ENCODE results near the gene CCDC61.
A peak's percentile ranks its signal among the peaks of the same experiment; 100 is the strongest.

Gene CCDC61

DNA sequence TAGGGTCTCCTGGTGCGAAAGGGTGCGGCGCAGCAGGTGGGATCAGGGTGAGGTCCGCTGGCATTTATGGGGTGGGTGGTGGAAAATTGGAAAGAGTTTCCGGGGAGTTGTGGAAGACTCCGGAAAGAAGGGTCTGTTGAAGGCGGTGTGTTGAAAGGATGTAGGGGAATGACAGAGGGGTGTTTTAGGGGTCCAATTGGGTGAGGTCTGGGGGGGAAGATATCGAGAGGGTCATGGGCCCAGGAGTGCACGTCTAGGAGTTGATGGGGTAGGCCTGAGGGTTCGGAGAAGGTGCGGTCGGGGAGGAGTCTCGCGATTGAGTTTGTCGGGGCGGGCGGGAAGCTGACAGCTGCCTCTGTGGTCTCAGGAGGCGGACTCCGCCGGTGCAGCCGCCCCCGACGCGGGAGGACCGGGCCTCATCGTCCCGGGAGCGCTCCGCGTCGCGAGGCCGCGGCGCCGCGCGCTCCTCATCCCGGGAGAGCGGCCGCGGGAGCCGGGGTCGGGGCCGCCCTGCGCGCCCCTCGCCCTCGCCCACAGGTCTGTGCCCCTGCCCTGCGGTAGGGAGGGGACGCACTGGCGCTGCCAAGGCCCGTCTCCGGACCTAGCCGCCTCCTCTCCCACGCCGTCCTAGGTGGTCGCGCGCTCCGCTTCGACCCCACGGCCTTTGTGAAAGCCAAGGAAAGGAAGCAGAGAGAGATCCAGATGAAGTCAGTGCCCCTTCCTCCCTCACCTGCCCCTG lies 20.6 kb downstream of the CCDC61 start:
- DNase-seq (ENCODE audit: low spot score), result no peak

DNA sequence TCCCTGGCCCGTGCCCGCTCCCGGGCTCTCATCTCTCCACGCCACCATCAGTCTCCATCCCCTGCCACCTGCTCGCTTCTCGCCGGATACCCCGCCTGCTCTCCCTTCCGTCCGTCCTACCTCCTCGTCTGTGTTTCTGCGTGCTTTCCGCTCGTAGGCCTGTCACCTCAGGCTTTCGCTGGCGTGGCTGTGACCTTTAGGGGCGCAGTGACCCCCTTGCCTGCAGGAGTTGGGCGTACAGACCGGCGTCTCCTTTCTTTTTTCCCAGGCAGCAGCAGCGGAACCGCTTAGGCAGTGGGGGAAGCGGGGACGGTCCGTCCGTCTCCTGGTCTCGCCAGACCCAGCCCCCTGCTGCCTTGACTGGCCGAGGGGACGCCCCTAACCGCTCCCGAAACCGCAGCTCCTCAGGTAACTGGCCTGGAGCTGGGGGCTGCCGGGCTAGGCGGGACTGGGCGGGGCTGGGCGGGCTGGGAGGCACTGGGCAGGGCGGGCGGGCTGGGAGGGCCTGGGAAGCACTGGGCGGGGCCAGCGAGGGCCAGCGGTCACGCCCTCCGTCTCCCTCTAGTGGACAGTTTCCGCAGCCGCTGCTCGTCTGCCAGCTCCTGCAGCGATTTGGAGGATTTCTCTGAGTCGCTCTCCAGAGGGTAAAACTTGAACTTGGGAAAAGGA lies 21.3 kb downstream of the CCDC61 start:
- DNase-seq (ENCODE audit: low spot score), result peak; percentile 68

- no peak for DNase-seq (ENCODE audit: low spot score)
These were observed 21.8 kb downstream of the CCDC61 start for GRCh38 chr19:46017095-46017429.

DNA sequence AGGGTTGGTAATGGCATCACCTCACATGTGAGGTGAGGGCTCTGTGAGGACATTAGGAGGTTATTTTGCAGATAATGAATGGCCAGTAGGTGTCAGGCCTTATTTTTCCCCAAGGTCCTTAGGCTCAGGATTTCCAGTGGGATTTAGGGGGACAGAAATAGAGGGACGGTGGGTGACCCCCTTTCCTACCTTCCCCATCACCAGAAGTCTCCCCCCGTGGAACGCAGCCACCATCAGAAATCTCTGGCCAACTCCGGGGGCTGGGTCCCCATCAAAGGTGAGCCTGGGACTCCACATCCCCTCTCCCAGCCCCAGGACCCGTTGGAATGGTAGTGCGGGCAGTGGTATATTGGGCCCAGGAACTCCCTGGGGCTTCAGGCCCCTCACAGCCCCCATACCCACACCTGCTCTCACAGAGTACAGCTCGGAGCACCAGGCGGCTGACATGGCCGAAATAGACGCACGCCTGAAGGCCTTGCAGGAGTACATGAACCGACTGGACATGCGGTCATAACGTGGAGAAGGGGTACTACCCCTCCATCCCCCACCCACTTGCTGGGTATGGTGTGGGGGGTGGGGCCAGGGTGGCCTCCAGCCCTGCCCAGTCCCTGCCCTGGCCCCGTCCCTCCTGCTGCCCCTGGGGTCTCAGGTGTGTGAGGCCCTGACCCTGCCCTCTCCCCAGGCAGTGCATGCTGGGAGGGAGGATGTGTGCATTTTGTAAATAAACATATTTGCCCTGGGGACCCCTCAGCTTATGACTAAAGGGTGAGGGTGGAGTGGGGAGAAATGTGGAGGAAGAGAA lies 22.8 kb downstream of the CCDC61 start:
- no peak for DNase-seq (ENCODE audit: low spot score)

DNA sequence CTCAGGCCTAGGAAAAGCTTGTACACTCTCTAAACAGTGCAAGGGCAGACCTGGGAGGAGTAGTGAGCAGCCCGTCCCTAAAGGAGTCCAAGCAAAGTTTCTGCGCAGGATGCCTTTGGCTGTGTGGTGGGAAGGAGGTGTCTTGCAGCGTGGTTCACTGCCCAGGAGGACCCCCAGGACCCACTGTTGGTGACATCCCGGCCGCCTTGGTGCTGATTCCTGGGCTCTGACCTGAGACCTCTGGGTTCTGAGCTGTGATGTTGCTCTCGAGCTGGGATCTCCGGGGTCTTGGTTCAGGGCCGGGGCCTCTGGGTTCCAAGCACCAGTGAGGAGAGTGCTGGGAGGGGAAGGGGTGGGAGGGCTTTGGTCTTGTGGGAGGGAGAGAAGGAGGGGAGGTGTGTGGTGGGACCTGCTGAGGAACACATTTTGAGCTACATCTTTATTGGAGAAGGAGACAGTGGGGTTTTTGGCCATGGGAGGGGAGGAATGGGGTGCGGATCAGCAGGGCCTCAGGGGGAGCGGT lies 23.5 kb downstream of the CCDC61 start:
- DNase-seq (ENCODE audit: low spot score), result no peak

- DNase-seq (ENCODE audit: low spot score), result no peak
These were observed 24.0 kb downstream of the CCDC61 start for GRCh38 chr19:46019270-46019669.

DNA sequence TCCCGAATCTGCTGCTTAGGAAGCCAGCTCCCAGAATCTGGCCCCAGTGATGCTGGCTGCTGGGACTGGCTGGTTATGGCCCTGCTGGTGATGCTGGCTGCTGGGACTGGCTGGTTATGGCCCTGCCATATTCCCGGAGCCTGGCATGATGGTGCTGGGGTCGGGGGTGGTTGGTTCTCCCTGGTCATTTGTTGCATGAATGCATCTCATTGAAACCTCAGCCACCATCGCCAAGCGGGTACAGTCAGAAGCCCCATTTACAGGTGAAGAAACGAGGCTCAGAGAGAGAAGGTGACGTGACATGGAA lies 25.5 kb downstream of the CCDC61 start:
- DNase-seq (ENCODE audit: low spot score), result no peak

GRCh38 chr19:46021531-46022041 lies 26.3 kb downstream of the CCDC61 start:
- no peak for DNase-seq (ENCODE audit: low spot score)

GRCh38 chr19:46022061-46022430 lies 26.8 kb downstream of the CCDC61 start:
- DNase-seq (ENCODE audit: low spot score), result no peak

DNA sequence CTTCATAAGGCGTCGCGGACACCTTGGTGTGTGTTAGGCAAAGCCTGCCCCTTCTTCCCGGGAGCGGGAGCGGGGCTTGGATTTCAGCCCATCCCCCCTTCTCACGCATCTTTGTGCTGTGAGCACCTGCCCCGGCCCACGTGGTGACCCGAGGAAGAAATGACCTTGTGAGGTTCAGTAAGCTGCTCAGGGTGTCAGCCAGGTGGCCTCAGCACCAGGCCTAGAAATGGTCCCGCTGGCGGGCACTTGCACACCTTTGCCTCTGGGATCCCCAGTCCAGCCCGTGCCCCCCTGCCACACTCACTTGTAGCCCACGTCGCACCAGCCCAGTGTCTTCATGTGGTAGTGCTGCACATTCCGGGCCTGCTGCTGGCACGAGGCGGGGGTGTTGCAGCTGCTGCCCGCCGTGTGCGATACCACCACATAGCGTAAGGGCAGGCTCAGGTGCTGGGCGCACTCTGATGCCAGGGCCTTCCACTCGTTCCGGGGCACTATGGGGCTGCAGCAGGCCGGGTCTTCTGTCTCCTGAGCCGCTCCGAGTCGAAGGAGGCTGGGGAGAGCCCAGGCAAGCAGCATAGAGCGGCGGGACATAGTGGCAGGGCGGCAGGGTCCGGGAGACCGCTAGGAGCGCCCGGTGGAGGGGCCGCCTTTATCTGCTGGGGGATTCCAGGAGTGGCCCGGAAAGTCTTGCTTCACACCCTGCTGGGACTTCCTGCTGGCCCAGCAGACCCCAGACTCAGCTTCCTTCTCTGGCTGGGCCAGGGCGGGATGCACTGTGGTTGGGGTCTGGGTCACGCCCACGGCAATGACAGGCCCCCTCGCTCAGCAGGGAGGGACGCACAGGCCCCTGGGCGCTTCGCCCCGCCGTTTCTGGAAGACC lies 27.4 kb downstream of the CCDC61 start, which contains the start of gene PGLYRP1:
Gene PGLYRP1 (minus strand): TSS at position 623 of the 880 bp plus-strand sequence. CDS start 32 bp downstream, at position 591.
- DNase-seq (ENCODE audit: low spot score), result no peak

DNA sequence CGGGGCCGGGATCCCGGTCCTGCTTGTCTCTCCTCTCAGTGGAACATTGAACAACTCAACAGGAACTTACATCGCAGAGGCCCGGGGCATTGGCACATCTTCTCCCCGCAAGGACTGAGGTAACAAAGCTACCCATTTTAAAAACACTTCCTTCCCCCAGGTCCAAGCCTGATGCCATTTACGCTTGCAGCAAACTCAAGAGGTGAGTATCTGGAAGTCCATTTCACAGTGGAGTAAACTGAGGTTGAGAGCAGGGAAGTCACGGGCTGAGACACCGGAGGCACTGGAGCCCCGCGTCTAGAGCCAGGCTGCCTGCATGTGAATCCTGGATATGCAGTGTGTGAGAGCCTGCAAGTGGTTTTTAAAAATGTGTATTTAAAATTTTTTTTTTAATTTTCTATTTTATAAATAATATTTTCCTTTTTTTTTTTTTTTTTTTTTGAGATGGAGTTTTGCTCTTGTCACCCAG lies 28.1 kb downstream of the CCDC61 start:
- no peak for DNase-seq (ENCODE audit: low spot score)

DNA sequence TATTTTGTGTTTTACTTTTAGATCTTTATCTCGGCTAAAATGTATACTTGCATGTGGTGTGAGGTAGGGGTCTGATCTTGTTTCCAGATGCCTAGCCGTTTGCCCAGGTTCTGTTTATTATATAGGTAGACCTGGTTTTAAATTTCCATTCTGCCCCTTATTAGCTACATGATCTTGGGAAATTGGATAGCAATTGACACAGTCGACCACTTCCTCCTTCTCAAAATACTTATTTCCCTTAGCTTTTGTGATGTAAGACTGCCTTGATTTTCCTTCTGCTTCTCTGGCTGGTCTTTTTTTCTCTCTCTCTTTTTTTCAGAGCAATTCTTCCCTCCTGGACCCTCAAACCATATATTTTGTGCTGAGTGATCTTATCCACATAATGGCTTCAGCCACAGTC lies 30.6 kb downstream of the CCDC61 start:
- no peak for DNase-seq (ENCODE audit: low spot score)

- no peak for DNase-seq (ENCODE audit: low spot score)
These were observed 35.7 kb downstream of the CCDC61 start for GRCh38 chr19:46030812-46031550.

DNA sequence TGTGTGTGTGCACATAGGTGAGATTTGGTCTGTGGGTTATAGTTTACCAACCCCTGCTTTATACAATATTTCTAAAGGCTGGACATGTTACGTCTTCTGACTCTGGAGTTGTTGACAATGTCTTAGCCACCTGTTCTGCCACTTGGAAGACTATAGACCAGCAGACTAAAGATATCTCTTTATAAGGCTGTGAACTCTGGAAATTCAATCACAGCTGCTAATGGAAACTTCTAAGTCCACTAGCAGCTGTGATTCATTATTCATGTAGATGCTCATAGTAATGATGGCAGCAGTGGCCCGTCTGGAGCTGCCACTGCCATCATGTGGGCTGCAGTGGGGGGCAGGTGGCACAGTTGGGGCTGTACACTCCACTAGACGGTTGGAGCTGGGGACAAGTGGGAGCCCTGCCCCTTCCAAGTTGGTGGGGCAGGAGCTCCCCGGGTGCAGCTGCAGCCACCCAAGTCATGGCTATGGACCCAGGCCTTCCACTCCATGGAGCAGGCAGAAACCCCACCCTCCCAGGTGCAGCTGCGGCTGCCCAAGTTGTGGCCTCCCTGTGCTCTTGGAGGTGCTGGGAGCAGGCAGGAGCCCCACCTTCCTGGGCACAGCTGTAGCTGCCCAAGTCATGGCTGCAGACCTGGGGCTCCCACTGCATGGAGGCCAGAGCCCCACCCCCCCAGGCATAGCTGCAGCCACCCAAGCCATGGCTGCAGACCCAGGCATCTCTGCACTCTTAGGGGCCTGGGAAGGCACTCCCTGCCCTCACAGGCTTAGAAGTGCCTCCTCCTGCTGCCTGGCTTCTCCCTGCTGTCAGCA lies 36.7 kb downstream of the CCDC61 start:
- no peak for DNase-seq (ENCODE audit: low spot score)

DNA sequence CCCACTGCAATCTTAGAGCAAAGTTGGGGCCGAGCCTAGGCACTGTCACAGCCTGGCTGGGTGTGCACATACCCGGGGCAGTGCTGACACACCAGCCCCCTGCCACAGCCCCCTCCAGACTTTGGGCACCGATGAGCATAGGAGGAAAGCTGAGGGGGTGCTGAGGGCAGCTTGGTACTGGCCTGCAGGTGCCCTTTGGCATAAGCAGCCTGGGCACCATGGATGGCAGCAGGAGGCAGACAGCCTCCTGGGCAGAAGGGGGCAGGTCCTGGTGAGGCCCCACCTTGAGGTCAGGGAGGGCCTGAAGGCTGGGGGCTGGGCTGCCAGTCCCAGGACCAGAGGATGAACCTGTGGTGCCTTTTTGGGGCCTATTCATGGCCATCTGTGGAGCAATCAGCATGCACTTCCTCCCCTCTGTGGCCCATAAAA lies 37.3 kb downstream of the CCDC61 start:
- DNase-seq (ENCODE audit: low spot score), result no peak

DNA sequence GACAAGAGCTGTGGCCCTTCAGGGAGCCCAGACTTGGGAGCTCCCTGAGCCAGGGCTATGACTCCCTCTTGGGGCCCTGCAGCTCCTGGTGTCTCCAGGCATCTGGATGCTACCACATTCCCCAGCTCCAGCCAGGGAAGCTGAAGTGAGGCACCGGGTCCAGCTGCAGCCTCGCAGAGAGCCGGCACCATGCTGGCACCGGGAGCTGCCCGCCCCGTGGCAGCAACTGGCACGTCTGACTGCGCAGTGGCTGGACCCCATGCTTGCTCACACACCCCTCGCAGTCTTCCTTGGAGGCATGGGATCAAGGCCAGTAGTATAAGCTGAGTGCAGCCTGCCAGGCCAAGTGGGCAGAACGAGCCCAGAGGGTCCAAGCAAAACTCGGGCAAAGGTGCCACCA lies 38.1 kb downstream of the CCDC61 start:
- DNase-seq (ENCODE audit: low spot score), result no peak

DNA sequence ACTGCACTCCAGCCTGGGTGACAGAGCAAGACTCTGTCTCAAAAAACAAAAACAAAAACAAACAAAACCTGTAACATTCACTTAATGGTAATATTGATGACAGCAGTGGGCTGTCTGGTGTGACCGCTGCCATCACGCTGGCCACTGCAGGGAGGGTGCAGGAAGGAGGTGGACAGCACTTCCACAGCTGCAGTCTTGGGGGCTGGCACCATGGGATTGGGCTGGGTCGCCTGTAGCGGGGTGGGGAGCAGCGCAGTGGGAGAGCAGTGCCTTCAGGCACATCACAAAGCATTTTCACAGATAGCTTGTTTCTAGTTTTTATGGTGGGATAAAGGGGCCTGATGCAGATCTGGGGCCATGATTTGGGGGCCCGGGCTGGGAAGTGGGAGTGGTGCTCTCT lies 40.3 kb downstream of the CCDC61 start:
- DNase-seq (ENCODE audit: low spot score), result no peak

GRCh38 chr19:46035986-46036743 lies 40.9 kb downstream of the CCDC61 start:
- no peak for DNase-seq (ENCODE audit: low spot score)

DNA sequence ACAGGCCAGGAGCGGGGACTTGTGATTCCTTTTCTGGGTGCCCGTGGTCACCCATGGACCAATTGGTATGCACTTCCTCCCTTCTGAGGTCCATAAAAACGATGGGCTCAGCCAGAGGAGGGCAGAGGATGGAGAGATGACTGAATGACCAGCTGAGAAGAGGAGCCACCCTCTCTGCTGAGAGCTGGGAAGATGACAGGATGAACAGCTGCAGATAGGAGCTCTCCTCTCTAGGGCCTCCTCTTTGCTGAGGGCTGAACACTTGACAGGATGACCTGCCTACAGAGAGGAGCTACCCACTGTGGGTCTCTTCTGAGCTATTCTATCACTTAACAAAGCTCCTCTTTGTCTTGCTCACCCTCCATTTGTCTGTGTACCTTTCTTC lies 41.5 kb downstream of the CCDC61 start:
- DNase-seq (ENCODE audit: low spot score), result no peak

All from NAMALWA (cell line).